Activated naive CD4-positive, alpha-beta T cell treated with anti-CD3 and anti-CD28 coated beads, Interleukin-2, amount 10 ng/mL, durations not matched to agents 7 days and 5 days (primary cell): ENCODE results near the gene FCN1.
"Not testable (repeated sequence)": the region's sequence is repeated elsewhere in the genome, so short reads cannot be mapped to it uniquely, and the experiment has no call there.

Experiments
- CTCF ChIA-PET: fragments of 350-600 bp; sonication (Branson Sonifier 250); formaldehyde crosslinking; loops from one replicate; lab custom pipeline; 2021; ENCODE audit warnings: antibody characterized with exemption; lab: Charles Lee
- DNase-seq: peaks from one replicate; pipeline ENCODE4 v3.0.0-alpha.2; 2020
- H3K27ac Mint-ChIP-seq: one replicate; pipeline ENCODE4 v1.8.0; 2021; ENCODE audit warnings: mild to moderate bottlenecking, moderate library complexity, mixed read lengths
- H3K27me3 Mint-ChIP-seq: one replicate; pipeline ENCODE4 v1.8.0; 2021; ENCODE audit warnings: mild to moderate bottlenecking, mixed read lengths
- H3K36me3 Mint-ChIP-seq: one replicate; pipeline ENCODE4 v1.8.0; 2021; ENCODE audit warnings: mixed read lengths
- H3K4me1 Mint-ChIP-seq: one replicate; pipeline ENCODE4 v1.8.0; 2021; ENCODE audit warnings: mixed read lengths
- H3K4me3 Mint-ChIP-seq: one replicate; pipeline ENCODE4 v1.8.0; 2021; ENCODE audit warnings: mild to moderate bottlenecking, moderate library complexity, mixed read lengths
- H3K9me3 Mint-ChIP-seq: one replicate; pipeline ENCODE4 v1.8.0; 2021; ENCODE audit warnings: mixed read lengths

Gene FCN1

DNA sequence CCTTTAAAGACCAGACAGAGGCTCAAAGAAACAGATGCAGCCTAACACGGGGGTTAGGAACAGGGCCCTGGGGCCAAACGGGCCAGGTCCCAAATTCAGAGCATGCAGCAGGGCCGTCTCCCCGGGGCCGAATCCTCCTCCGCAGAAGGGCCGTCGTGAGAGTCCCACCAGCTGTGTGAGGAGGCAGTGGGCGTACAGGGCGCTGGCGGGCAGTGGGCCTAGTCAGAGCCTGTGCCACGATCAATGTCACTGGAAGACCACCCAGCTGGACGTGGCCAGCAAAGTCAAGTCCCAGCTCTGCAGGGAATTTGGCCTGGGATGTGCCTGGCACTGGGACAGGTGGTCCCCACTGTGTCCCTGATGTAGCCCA is 52.9 kb downstream of the FCN1 start:
- Mint-ChIP-seq H3K27me3 (no peaks in the 10 kb centered on the region), H3K4me3 (no peak overlapping the region), H3K36me3 (no peaks in the 10 kb centered on the region), H3K9me3 (no peaks in the 10 kb centered on the region), H3K27ac (no peak overlapping the region), H3K4me1 (no peaks in the 10 kb centered on the region)
- DNase-seq: no peak
- CTCF ChIA-PET: no interaction called here

DNA sequence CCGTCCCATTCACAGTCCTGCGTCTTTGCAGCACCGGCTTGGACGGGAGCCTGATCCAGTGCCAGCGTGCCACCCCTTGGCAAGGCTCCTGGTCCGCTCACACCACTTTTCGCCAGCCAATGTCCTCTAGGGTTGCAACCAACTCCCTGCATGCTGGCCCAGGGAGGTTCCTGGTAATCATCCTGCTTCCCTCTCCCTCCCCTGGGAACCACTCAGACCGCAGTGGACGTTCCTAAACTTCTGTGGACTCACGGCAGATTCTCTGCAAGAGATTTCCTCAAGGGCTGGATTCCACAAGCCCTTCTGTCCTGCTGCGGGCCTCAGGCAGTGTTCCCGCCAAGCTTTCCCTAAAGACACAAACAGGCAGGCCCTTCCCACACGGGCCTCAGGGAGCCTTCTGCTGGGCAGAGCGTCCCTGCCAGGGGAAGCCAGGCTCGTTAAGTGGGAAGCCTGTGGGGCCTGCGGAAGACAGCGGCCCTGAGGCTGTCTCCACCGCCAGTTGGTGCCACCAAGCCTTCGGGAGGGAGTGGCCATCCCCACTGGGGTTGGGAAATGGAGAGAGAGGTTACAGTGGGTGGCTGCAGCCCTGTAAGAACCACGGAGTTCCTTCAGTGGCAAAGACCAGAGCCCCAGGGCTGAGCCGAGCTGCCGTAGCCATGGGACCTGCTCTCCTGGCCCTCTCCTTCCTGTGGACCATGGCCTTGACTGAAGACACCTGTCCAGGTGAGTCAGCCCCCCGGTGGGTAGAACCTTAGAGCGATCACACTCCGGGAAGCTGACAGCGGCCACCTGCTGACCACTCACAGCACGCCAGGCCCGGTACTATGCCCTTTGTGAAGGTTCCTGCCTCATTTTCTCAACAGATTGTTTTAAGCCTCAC is 53.5 kb downstream of the FCN1 start:
- H3K27me3 Mint-ChIP-seq: no peaks in the 10 kb centered on the region
- DNase-seq: no peak
- no peak overlapping the region for H3K4me3 Mint-ChIP-seq
- no peaks in the 10 kb centered on the region for H3K36me3 Mint-ChIP-seq
- H3K4me1 Mint-ChIP-seq: no peaks in the 10 kb centered on the region
- no peaks in the 10 kb centered on the region for H3K9me3 Mint-ChIP-seq
- H3K27ac Mint-ChIP-seq: no peak overlapping the region
- CTCF ChIA-PET: no interaction called here

GRCh38 chr9:134863306-134863902 is 54.3 kb downstream of the FCN1 start:
- CTCF ChIA-PET: no interaction called here
- Mint-ChIP-seq H3K27me3 (no peaks in the 10 kb centered on the region), H3K4me1 (no peaks in the 10 kb centered on the region), H3K9me3 (no peaks in the 10 kb centered on the region), H3K27ac (no peak overlapping the region), H3K36me3 (no peaks in the 10 kb centered on the region), H3K4me3 (no peak overlapping the region)
- DNase-seq: no peak

DNA sequence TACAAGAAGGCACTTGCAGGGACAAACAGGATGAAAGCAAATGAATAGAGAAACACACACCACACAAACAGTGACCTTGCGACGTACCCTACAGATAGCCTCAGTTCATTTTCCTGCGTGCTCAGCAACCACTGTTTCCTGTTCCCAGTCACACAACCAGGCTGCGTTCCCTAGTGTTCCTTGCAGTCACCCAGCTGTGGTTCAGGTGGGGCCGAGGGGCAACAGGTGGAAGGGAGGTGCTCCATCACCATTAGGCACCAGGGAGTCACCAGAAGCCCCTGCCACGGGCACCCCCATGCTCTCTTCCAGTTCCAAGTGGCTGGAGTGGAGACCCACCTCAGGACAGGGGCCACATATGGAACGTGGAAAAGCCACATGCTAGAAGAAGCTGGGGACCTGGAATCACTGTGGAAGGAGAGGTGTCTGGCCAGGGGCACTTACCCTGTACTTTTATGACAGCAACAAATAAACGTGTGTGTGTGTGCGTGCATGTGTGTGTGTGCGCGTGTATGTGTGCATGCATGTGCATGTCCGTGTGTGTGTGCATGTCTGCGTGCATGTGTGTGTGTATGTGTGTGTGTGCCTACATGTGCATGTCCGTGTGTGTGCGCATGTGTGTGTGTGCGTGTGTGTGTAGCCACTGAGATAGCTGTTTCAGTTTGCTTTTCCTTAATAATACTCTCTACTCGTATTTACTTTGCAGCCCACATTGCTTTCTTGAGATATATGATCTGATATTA is 55.9 kb downstream of the FCN1 start:
- Mint-ChIP-seq H3K4me3 (no peak overlapping the region), H3K4me1 (no peaks in the 10 kb centered on the region), H3K9me3 (peaks cover 6% of the 10 kb centered on the region), H3K36me3 (no peaks in the 10 kb centered on the region), H3K27ac (no peak overlapping the region), H3K27me3 (no peaks in the 10 kb centered on the region)
- CTCF ChIA-PET: no interaction called here
- DNase-seq: no peak

GRCh38 chr9:134860510-134860909 is 57.2 kb downstream of the FCN1 start:
- CTCF ChIA-PET: no interaction called here
- Mint-ChIP-seq H3K27me3 (no peaks in the 10 kb centered on the region), H3K36me3 (no peaks in the 10 kb centered on the region), H3K27ac (no peak overlapping the region), H3K4me1 (no peaks in the 10 kb centered on the region), H3K9me3 (peaks cover 6% of the 10 kb centered on the region), H3K4me3 (no peak overlapping the region)
- no peak for DNase-seq

- no peak overlapping the region for H3K27ac Mint-ChIP-seq
- no peaks in the 10 kb centered on the region for H3K36me3 Mint-ChIP-seq
- H3K4me3 Mint-ChIP-seq: no peak overlapping the region
- no peak for DNase-seq
- no peaks in the 10 kb centered on the region for H3K4me1 Mint-ChIP-seq
- peaks cover 6% of the 10 kb centered on the region for H3K9me3 Mint-ChIP-seq
- CTCF ChIA-PET: no interaction called here
- no peaks in the 10 kb centered on the region for H3K27me3 Mint-ChIP-seq
These were observed 59.5 kb downstream of the FCN1 start for GRCh38 chr9:134858051-134858841.

GRCh38 chr9:134857451-134857850 is 60.3 kb downstream of the FCN1 start:
- H3K27ac Mint-ChIP-seq, H3K27me3 Mint-ChIP-seq, H3K4me1 Mint-ChIP-seq, H3K36me3 Mint-ChIP-seq, CTCF ChIA-PET, H3K4me3 Mint-ChIP-seq, DNase-seq, H3K9me3 Mint-ChIP-seq: not testable (repeated sequence)

GRCh38 chr9:134855900-134856377 is 61.8 kb downstream of the FCN1 start:
- H3K9me3 Mint-ChIP-seq: peaks cover 6% of the 10 kb centered on the region
- H3K27ac Mint-ChIP-seq: no peak overlapping the region

More at GRCh38 chr9:134855900-134856377, 61.8 kb downstream of the FCN1 start:
- no peak for DNase-seq
- Mint-ChIP-seq H3K27me3 (no peaks in the 10 kb centered on the region), H3K4me1 (no peaks in the 10 kb centered on the region), H3K4me3 (no peak overlapping the region), H3K36me3 (no peaks in the 10 kb centered on the region)
- CTCF ChIA-PET: no interaction called here
